GM12891 (cell line): ENCODE data around the gene SKIC8.
"Not testable (repeated sequence)": the region's sequence is repeated elsewhere in the genome, so short reads cannot be mapped to it uniquely, and the experiment has no call there.

Experiments
- DNase-seq: peaks from one replicate; pipeline ENCODE4 v3.0.0; 2011; ENCODE audit warnings: low spot score; ENCODE audit not compliant: insufficient read length
- FAIRE-seq: peaks from 2 replicates; lab custom pipeline; 2011; peaks lifted over from hg19 to GRCh38; lab: Jason Lieb, UNC
- PAX5 ChIP-seq: IDR thresholded peaks from 2 replicates; pipeline ENCODE4 v1.6.1; 2011; ENCODE audit warnings: low read length, moderate library complexity, mild to moderate bottlenecking; ENCODE audit not compliant: insufficient read depth, severe bottlenecking
- POLR2A ChIP-seq: IDR thresholded peaks from 2 replicates; pipeline ENCODE4 v1.6.1; 2011; ENCODE audit warnings: low read depth, low read length, control low read depth
- POLR2AphosphoS5 ChIP-seq: IDR thresholded peaks from 2 replicates; pipeline ENCODE4 v1.6.1; 2011; ENCODE audit warnings: low read depth, low read length, control low read depth
- POU2F2 ChIP-seq: IDR thresholded peaks from 2 replicates; pipeline ENCODE4 v1.6.1; 2011; ENCODE audit warnings: low read depth, mild to moderate bottlenecking, control low read depth, low read length, moderate library complexity
- SPI1 ChIP-seq: IDR thresholded peaks from 2 replicates; pipeline ENCODE4 v1.6.1; 2011; ENCODE audit warnings: low read depth, low read length, control low read depth
- TAF1 ChIP-seq: IDR thresholded peaks from 2 replicates; pipeline ENCODE4 v1.6.1; 2011; ENCODE audit warnings: low read depth, low read length, control low read depth

The SKIC8 gene

GRCh38 chr15:78259232-78259631, 40.2 kb downstream of the SKIC8 start:
- no peak for FAIRE-seq
- TF ChIP-seq PAX5 (no peak), POLR2A (no peak), TAF1 (no peak), SPI1 (no peak), POU2F2 (no peak), POLR2AphosphoS5 (no peak)
- no peak for DNase-seq

GRCh38 chr15:78257681-78258080, 41.7 kb downstream of the SKIC8 start:
- DNase-seq (no peak), FAIRE-seq (no peak)
- TF ChIP-seq SPI1 = no peak
- no peak for TF ChIP-seq POLR2AphosphoS5
- no peak for TF ChIP-seq POU2F2
- no peak for TF ChIP-seq TAF1
- TF ChIP-seq POLR2A = no peak
- TF ChIP-seq PAX5 = no peak

GRCh38 chr15:78256044-78256437, 43.4 kb downstream of the SKIC8 start:
- DNase-seq = no peak
- TF ChIP-seq PAX5 = no peak
- no peak for TF ChIP-seq POU2F2
- no peak for TF ChIP-seq POLR2A
- no peak for TF ChIP-seq SPI1
- no peak for TF ChIP-seq TAF1
- no peak for TF ChIP-seq POLR2AphosphoS5
- no peak for FAIRE-seq

GRCh38 chr15:78255421-78256043, 43.9 kb downstream of the SKIC8 start:
- TF ChIP-seq PAX5 = no peak
- no peak for TF ChIP-seq POLR2A
- no peak for TF ChIP-seq POLR2AphosphoS5
- TF ChIP-seq POU2F2 = no peak
- TF ChIP-seq TAF1 = no peak
- TF ChIP-seq SPI1 = no peak
- DNase-seq (no peak), FAIRE-seq (no peak)

GRCh38 chr15:78251136-78251535, 48.3 kb downstream of the SKIC8 start:
- DNase-seq (no peak), FAIRE-seq (no peak)
- TF ChIP-seq SPI1 = no peak
- no peak for TF ChIP-seq PAX5
- no peak for TF ChIP-seq TAF1
- TF ChIP-seq POLR2A = no peak
- TF ChIP-seq POU2F2 = no peak
- TF ChIP-seq POLR2AphosphoS5 = no peak

GRCh38 chr15:78249131-78249530, 50.3 kb downstream of the SKIC8 start:
- no peak for FAIRE-seq
- DNase-seq = no peak
- TF ChIP-seq PAX5 = no peak
- TF ChIP-seq SPI1 = no peak
- TF ChIP-seq TAF1 = no peak
- TF ChIP-seq POLR2AphosphoS5 = no peak
- no peak for TF ChIP-seq POLR2A
- TF ChIP-seq POU2F2 = no peak

GRCh38 chr15:78247911-78248310, 51.5 kb downstream of the SKIC8 start:
- FAIRE-seq (no peak), DNase-seq (no peak)
- TF ChIP-seq POLR2A = no peak
- no peak for TF ChIP-seq POLR2AphosphoS5
- TF ChIP-seq SPI1 = no peak
- TF ChIP-seq TAF1 = no peak
- no peak for TF ChIP-seq PAX5
- no peak for TF ChIP-seq POU2F2

GRCh38 chr15:78245976-78246620, 53.3 kb downstream of the SKIC8 start:
- not testable (repeated sequence) for DNase-seq, FAIRE-seq

GRCh38 chr15:78245392-78245791, 54.0 kb downstream of the SKIC8 start:
- not testable (repeated sequence) for FAIRE-seq

GRCh38 chr15:78244893-78245292, 54.5 kb downstream of the SKIC8 start:
- FAIRE-seq (no peak), DNase-seq (no peak)
- TF ChIP-seq SPI1 (no peak), POLR2A (no peak), POU2F2 (no peak), POLR2AphosphoS5 (no peak), PAX5 (no peak), TAF1 (no peak)

More at GRCh38 chr15:78245392-78245791, 54.0 kb downstream of the SKIC8 start:
- DNase-seq = not testable (repeated sequence)

- DNase-seq (no peak), FAIRE-seq (no peak)
- no peak for TF ChIP-seq POLR2A
- no peak for TF ChIP-seq PAX5
- no peak for TF ChIP-seq TAF1
- TF ChIP-seq SPI1 = no peak
- no peak for TF ChIP-seq POU2F2
- no peak for TF ChIP-seq POLR2AphosphoS5
Measured at GRCh38 chr15:78244101-78244500, 55.3 kb downstream of the SKIC8 start.
